GM21737 (cell line): Measurements from ENCODE around the gene ZNF438.

Source experiments
- ATAC-seq: cut with Tn5 transposase; IDR thresholded peaks from one replicate; pipeline ENCODE4 v1.9.1; 2021; ENCODE audit warnings: mild to moderate bottlenecking, moderate library complexity; ENCODE audit not compliant: unreplicated experiment

Gene ZNF438

DNA sequence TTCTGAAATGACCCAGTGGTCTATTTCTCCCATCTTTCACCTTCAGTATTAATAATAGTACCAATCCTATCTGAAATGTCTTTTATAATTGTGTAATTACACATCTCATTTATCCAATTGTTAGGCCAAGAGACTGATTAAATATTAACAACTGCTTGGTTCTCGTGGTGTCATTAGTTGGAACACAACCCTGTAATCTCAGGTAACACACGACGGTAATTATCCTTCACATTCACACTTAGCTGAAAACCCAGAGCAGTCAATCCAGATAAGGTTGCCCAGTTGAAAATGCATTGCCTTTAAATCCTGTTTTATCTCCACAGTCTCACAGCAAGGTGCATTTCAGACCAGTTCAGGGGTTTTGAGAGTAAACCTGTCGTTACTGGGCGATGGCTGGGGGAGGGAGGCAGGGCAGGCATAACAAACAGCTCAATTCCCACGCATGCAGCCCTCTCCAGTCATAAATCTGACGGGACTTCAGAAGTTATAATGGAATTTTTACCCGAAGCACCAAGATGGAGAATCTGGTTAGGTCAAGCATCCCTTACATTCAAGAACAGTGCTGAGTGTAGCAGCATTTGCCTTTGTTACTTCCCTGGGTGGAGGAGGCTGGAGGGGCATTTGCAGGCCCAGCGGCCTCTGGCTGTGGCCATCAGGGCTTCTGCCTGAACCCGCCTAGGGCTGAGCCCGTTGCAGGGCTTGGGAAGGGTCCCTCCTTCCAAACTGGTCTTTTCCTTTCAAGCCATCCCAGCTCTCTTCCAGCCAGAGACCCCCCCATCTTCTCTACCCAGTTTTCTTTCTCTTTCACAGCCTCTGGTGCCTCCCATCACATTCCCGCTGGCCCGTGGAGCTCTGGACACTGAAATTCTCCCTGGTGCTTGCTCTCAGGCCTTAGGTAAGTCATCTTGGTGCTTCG is 201.1 kb downstream of the ZNF438 start:
- ATAC-seq: no peak

DNA sequence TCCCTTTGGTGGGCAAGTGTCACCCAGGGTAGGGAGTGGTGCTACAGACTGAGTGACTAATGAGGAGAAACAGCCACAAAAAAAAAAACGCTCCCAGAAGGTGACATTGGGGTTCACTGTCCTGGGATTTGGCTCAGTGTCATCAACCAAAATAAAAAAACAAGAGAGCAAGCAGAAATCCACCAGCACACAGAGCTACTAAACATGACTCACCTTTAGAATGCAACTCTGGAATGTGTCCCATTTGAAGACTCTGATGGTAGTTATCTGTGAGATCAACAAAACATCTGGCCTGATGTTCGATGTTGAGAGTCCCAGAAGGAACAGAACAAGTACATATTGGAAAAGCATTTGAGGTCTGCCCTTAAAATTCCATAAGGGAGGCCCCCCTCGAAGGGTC is 201.8 kb downstream of the ZNF438 start:
- no peak for ATAC-seq

- ATAC-seq: no peak
Observed at GRCh38 chr10:30828680-30829079, 203.0 kb downstream of the ZNF438 start.

GRCh38 chr10:30828164-30828563 is 203.5 kb downstream of the ZNF438 start:
- no peak for ATAC-seq

- no peak for ATAC-seq
Observed at GRCh38 chr10:30827531-30828120, 204.0 kb downstream of the ZNF438 start.

- ATAC-seq: no peak
Observed at GRCh38 chr10:30826679-30827078, 205.0 kb downstream of the ZNF438 start.

GRCh38 chr10:30825495-30825894 is 206.2 kb downstream of the ZNF438 start:
- ATAC-seq: no peak

GRCh38 chr10:30825022-30825421 is 206.6 kb downstream of the ZNF438 start:
- ATAC-seq: no peak

DNA sequence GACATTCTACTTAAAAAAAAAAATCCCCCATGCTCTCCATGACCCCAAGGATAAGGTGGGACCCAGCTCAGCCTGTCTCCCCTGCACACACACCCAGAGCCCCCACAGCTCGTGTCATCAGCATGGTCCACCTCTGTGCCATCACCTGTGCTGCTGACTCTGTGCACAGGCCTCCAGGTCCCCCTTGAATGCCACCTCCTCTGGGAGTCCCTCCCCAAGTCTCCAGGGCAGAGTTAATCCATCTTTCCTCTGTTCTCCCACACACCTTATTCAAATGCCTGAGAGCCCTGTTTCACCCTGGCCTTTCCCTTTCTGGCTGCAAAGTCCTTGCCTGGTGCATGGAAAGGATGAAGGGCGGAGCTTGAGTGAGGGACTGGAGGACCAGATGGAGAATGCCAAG is 208.0 kb downstream of the ZNF438 start:
- ATAC-seq: no peak

- no peak for ATAC-seq
Observed at GRCh38 chr10:30822693-30823465, 208.8 kb downstream of the ZNF438 start.

DNA sequence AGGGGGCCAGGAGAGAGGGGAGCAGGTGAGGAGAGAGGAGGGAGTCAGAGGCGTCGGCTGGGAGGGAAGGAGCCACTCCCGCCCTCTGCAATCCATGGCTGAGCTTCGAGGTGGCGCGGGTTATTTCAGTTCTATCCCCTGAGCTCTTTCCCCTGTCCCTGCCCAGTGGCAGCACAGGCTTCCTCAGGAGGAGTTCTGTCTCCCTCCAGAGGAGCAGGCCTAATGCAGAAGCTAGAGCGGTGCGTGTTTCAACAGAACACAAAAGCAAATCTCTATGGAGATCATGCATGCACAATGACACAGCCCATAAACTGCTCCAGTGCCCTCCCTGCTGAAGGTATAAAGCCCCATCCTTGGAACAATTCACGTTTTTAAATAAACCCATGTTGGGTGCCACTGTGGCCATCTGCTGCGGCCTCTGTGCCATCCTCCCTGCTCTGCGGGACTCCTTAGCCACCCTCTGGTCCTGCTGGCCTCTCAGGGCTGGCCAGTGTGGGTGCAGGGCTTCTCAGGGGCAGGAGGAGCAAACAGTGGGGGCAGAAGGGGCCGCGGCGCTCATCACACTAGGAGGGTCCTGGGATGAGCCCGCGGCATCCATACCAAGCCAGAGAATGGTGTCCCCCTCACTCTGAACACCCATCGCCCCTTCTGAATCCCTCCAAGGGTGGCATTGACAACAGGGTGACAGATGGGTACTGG is 209.5 kb downstream of the ZNF438 start:
- ATAC-seq: no peak

DNA sequence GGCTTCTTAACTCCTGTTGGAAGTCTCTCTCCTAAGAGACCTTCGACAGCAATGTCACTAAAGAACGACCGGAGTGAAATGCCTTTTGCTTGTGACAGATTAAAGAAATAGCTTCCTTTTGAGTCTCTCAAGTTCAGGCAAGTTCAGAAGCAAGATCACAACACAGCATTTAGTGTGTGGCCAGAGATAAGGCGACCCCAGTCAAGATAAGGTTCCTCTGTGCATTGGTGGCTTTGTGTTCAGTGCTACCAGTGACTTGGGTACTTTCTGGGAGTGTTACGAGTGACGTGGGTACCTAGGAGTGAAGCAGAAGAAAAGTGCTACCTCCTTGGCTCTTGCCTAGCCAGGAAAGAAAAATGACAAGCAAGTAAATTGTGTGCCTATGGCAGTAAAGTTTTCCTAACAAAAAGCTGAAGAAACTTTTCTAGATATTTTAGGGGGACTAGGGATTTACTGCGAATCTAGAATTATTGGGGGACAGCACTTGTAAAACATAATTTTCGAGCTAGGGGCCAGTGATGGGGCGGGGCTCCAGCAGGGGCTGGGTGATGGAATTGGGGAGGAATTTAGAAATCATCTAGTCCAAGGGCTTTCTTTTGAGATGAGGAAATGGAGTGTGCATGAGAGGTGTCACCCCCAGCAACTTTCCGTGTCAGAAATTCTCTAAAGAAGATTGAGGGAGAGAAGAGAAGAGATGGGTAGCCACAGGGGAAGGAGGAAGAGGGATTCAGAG is 210.2 kb downstream of the ZNF438 start:
- no peak for ATAC-seq

DNA sequence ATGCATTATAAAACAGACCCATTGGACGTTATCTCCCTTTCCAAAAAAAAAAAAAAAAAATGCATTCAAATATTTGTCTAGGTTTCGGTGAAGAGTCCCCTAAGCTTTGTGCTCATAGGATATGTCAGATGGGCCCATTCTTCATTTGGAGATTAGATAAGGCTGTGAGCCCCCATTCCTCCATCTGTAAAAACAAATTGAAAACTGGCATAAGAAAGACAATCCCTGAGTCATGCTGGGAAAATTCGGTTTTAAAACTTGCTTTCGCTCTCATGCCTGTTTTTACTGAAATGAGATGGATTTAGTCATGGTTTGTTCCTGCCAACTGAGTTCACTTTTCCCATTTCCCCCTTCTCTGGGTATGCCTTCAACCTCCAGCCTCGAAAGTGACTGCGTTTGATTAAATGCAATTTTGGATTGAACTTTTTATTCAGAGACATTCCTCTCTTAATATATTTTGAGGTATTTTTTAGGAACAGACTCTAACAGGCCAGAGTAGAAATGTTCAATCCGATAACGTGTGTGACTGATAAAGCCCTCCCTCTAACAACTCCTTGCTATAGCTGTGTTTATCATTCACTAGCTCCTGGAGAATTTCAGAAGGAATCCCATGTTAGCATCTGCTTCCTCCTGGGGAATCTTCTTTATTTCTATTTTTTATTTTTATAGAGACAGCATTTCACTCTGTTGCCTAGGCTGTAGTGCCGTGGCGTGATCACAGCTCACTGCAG is 211.2 kb downstream of the ZNF438 start:
- ATAC-seq: no peak

DNA sequence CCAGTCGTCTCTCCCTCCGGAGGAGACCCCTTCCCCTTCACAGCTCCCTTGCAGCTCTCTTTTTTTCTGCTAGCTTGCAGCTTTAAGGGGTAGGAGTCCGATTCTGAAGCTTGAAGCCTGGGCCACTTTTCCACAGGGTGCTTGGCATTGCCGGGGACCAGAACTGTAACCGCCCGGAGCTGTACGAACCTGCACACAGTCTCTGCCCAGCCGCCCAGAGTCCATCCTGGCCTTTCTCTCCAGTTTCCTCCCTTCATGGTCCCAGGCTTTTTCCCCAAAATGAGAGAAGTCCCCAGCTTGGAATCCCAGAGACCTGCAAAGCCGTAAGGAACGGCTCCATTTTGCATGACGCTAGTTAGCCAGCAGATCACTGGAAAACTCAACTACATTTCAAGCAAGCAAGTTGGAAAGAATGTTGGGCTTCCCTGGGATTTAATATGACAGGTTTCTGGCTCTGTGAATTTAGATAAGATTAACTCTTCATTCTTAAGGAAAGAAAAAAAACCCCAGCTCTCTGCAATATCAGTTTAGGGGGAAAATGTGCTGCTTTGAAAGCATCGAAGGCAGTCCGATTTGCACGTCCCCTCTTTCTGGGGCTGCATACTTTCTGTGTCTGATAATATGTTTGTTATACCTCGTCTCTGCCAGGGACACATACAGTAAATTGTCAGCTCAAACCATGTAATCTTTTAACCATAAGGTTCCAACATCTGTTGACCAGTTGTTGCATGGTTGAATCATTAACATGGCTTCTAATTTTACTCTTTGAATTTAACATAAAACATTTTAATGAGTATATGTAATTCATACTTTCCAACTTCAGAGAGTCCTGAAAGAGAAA is 212.1 kb downstream of the ZNF438 start:
- no peak for ATAC-seq

- no peak for ATAC-seq
Observed at GRCh38 chr10:30818854-30819253, 212.8 kb downstream of the ZNF438 start.

DNA sequence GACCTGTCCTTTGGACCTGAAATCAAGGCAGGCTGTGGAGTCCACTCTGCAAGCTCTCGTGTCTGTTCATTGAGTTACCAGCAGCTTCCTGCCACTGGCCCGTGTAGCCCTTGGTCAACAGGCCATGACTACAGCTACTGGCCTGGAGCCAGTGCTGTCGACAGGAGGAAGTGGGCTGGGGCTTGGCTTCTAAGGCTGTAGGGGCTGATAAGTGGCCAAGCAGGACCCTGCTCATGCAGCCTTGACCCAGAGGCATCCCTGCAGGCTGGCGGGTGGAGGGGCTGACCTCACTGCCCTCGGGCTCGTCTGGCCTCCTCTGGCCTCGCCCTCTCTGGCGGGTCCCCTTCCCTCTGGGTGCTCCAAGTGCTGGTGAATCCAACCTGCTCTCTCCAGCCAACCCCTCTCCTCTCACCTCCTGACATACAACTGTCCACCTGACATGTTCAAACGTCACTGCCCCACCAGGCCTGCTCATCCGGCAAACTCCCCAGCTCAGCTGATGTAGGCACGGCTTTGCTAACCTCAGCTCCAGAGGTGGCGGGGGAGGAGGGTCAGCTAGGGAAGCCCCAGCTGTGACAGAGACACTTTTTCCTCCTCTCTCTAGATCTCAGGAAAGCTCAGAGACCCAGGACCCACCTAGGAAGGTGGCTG is 213.5 kb downstream of the ZNF438 start:
- ATAC-seq: no peak

GRCh38 chr10:30817541-30817940 is 214.1 kb downstream of the ZNF438 start:
- no peak for ATAC-seq

GRCh38 chr10:30816820-30817171 is 214.9 kb downstream of the ZNF438 start:
- no peak for ATAC-seq
